ENCODE measurements around the gene UBE4B. TPM values are rescaled to one million over a fixed set of nuclear protein-coding genes. Genes with fewer than 3 reads are reported as not detected.
A peak's percentile ranks its signal among the peaks of the same experiment; 100 is the strongest.

UBE4B gene
- total and polyA plus RNA-seq, 4 donors = 9.9 to 51.0 (median 28.2) TPM

DNA sequence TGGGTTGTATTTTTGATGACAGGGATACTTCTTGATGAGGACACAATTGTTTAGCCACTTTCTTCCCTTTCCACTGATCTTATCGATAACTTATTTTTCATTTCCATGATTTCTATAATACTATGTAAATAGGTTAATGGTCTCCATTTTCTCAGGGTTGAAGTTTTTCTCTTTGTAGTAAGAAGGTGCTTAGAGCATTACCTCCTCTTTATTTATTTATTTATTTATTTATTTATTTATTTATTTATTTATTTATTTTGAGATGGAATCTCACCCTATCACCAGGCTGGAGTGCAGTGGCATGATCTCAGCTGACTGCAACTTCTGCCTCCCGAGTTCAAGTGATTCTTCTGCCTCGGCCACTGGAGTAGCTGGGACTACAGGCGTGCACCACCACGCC, 70.4 kb downstream of the UBE4B start:
- Histone ChIP-seq H3K4me1 (ENCODE audit: control insufficient read depth in 5 of 5, insufficient read depth in 5 of 5, low read length in 5 of 5) (peaks cover 0 to 4% (median 0%) of the 10 kb centered on the region in 5 donors), H3K36me3 (ENCODE audit: control insufficient read depth in 4 of 4, insufficient read depth in 4 of 4, low read length in 4 of 4) (peaks cover 17 to 40% (median 25%) of the 10 kb centered on the region in 4 donors), H3K9ac (ENCODE audit: insufficient read depth in 1 of 2, low read length in 2 of 2) (no peak overlapping the region), H3K9me3 (ENCODE audit: control insufficient read depth in 4 of 4, insufficient read depth in 3 of 4, low read length in 3 of 4) (no peaks in the 10 kb centered on the region), H3K27ac (ENCODE audit: low read depth in 1 of 2, low read length in 1 of 2) (no peak overlapping the region), H3K4me3 (no peak overlapping the region), H3K27me3 (ENCODE audit: control insufficient read depth in 3 of 3, insufficient read depth in 3 of 3, low read length in 2 of 3) (no peaks in the 10 kb centered on the region)
- TF ChIP-seq, protein P1, sequence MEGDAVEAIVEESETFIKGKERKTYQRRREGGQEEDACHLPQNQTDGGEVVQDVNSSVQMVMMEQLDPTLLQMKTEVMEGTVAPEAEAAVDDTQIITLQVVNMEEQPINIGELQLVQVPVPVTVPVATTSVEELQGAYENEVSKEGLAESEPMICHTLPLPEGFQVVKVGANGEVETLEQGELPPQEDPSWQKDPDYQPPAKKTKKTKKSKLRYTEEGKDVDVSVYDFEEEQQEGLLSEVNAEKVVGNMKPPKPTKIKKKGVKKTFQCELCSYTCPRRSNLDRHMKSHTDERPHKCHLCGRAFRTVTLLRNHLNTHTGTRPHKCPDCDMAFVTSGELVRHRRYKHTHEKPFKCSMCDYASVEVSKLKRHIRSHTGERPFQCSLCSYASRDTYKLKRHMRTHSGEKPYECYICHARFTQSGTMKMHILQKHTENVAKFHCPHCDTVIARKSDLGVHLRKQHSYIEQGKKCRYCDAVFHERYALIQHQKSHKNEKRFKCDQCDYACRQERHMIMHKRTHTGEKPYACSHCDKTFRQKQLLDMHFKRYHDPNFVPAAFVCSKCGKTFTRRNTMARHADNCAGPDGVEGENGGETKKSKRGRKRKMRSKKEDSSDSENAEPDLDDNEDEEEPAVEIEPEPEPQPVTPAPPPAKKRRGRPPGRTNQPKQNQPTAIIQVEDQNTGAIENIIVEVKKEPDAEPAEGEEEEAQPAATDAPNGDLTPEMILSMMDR (IDR thresholded peaks at IDR 0.05; ENCODE audit: control extremely low read depth, extremely low read depth) = no peak
- WGBS, 2 donors = 96% methylated on average over 5 of the region's 5 CpGs
- DNase-seq (no peak), ATAC-seq (ENCODE audit: insufficient read depth, low FRiP score) (no peak)

DNA sequence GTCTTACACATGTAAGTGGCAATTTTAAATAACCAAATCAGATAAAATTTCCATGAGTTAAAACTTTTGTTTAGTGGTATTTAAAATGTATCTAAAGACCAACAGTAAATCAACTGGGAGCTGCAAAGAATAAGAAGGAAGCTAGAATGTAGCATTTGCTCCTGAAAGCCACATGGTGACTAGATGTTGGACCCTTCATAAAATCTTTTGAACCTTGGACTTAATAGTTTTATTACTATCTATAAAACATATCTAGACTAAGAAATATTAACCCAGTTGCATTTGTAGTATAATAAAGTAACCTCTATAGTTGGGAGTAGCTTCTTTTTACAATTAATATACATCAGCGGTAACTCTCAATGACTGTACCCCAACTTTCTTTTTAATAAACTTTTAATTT, 72.1 kb downstream of the UBE4B start:
- H3K9me3 ChIP-seq (ENCODE audit: control insufficient read depth in 4 of 4, insufficient read depth in 3 of 4, low read length in 3 of 4) = no peaks in the 10 kb centered on the region
- TF ChIP-seq, protein P1 (IDR thresholded peaks at IDR 0.05; ENCODE audit: control extremely low read depth, extremely low read depth) = no peak

DNA sequence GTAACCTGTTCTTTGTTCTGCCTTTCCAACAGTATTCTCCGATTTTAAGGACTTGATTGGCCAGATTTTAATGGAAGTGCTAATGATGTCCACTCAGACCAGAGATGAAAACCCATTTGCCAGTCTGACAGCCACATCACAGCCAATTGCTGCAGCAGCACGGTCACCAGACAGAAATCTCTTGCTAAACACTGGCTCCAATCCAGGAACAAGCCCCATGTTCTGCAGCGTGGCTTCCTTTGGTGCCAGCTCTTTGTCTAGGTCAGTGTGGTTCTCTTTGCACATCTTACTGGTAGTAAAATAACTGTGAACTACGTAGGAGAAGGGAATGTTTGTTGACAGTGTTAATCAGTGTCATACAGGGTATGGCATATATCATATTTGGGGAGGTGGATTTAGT, 72.7 kb downstream of the UBE4B start:
- Histone ChIP-seq H3K36me3 (ENCODE audit: control insufficient read depth in 4 of 4, insufficient read depth in 4 of 4, low read length in 4 of 4) (peaks cover 14 to 37% (median 29%) of the 10 kb centered on the region in 4 donors), H3K4me1 (ENCODE audit: control insufficient read depth in 5 of 5, insufficient read depth in 5 of 5, low read length in 5 of 5) (peaks cover 0 to 4% (median 0%) of the 10 kb centered on the region in 5 donors), H3K27me3 (ENCODE audit: control insufficient read depth in 3 of 3, insufficient read depth in 3 of 3, low read length in 2 of 3) (no peaks in the 10 kb centered on the region), H3K4me3 (no peak overlapping the region), H3K9me3 (ENCODE audit: control insufficient read depth in 4 of 4, insufficient read depth in 3 of 4, low read length in 3 of 4) (no peaks in the 10 kb centered on the region), H3K9ac (ENCODE audit: insufficient read depth in 1 of 2, low read length in 2 of 2) (no peak overlapping the region), H3K27ac (ENCODE audit: low read depth in 1 of 2, low read length in 1 of 2) (peak overlapping the region in 1 of 2 donors; percentile 38)
- 64 to 76% methylated on average over 4 of the region's 4 CpGs for WGBS, 2 donors
- ATAC-seq (ENCODE audit: insufficient read depth, low FRiP score) (no peak), DNase-seq (no peak)
- TF ChIP-seq, protein P1 (IDR thresholded peaks at IDR 0.05; ENCODE audit: control extremely low read depth, extremely low read depth) = no peak

More for the DNA sequence above, 72.1 kb downstream of the UBE4B start:
- DNase-seq = no peak
- H3K4me1 ChIP-seq (ENCODE audit: control insufficient read depth in 5 of 5, insufficient read depth in 5 of 5, low read length in 5 of 5) = peaks cover 0 to 4% (median 0%) of the 10 kb centered on the region in 5 donors
- H3K9ac ChIP-seq (ENCODE audit: insufficient read depth in 1 of 2, low read length in 2 of 2) = no peak overlapping the region
- H3K27ac ChIP-seq (ENCODE audit: low read depth in 1 of 2, low read length in 1 of 2) = no peak overlapping the region
- peaks cover 14 to 37% (median 29%) of the 10 kb centered on the region in 4 donors for H3K36me3 ChIP-seq (ENCODE audit: control insufficient read depth in 4 of 4, insufficient read depth in 4 of 4, low read length in 4 of 4)
- 98 to 100% methylated on average over 1 of the region's 1 CpG for WGBS, 2 donors
- no peak for ATAC-seq (ENCODE audit: insufficient read depth, low FRiP score)
- no peaks in the 10 kb centered on the region for H3K27me3 ChIP-seq (ENCODE audit: control insufficient read depth in 3 of 3, insufficient read depth in 3 of 3, low read length in 2 of 3)
- H3K4me3 ChIP-seq = no peak overlapping the region

DNA sequence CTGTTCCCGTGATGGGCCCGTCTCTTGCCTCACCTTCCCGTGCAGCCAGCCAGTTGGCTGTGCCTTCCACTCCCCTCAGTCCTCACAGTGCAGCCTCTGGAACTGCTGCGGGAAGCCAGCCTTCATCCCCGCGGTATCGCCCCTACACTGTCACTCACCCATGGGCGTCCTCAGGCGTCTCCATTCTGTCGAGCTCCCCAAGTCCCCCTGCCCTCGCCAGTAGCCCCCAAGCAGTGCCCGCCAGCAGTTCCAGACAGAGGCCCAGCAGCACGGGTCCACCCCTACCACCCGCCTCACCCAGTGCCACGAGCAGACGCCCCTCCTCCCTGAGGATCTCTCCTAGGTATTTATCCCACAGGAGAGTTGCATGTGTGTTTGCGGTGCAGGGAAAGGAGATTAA, 73.5 kb downstream of the UBE4B start:
- 94 to 96% methylated on average over 17 of the region's 17 CpGs for WGBS, 2 donors
- TF ChIP-seq, protein P1 (IDR thresholded peaks at IDR 0.05; ENCODE audit: control extremely low read depth, extremely low read depth) = no peak
- Histone ChIP-seq H3K9ac (ENCODE audit: insufficient read depth in 1 of 2, low read length in 2 of 2) (no peak overlapping the region), H3K9me3 (ENCODE audit: control insufficient read depth in 4 of 4, insufficient read depth in 3 of 4, low read length in 3 of 4) (no peaks in the 10 kb centered on the region), H3K4me3 (no peak overlapping the region), H3K27me3 (ENCODE audit: control insufficient read depth in 3 of 3, insufficient read depth in 3 of 3, low read length in 2 of 3) (no peaks in the 10 kb centered on the region), H3K4me1 (ENCODE audit: control insufficient read depth in 5 of 5, insufficient read depth in 5 of 5, low read length in 5 of 5) (peaks cover 0 to 4% (median 0%) of the 10 kb centered on the region in 5 donors), H3K36me3 (ENCODE audit: control insufficient read depth in 4 of 4, insufficient read depth in 4 of 4, low read length in 4 of 4) (peaks cover 14 to 39% (median 31%) of the 10 kb centered on the region in 4 donors), H3K27ac (ENCODE audit: low read depth in 1 of 2, low read length in 1 of 2) (no peak overlapping the region)
- ATAC-seq (ENCODE audit: insufficient read depth, low FRiP score) = no peak
- DNase-seq = no peak

All from lung (tissue), 12 donors.